Effector memory CD8-positive, alpha-beta T cell (primary cell): ENCODE results near the gene PCDH20.

Experiments used
- ATAC-seq: fragments of 150-1000 bp; cut with Tn5 transposase; replicated peaks from 2 replicates; pipeline ENCODE4 v1.10.0; 2021; ENCODE audit warnings: mild to moderate bottlenecking, moderate library complexity
- DNase-seq, 3 experiments: peaks; one replicate each; pipeline ENCODE4 v3.0.0; 2021
- H3K27ac Mint-ChIP-seq, 2 donors: one replicate each; pipeline ENCODE4 v1.8.0; 2022; ENCODE audit warnings: mild to moderate bottlenecking in 2 of 2, mixed read lengths in 2 of 2, moderate library complexity in 2 of 2
- H3K27me3 Mint-ChIP-seq, 2 donors: one replicate each; pipeline ENCODE4 v1.8.0; 2022; ENCODE audit warnings: mixed read lengths in 2 of 2
- H3K36me3 Mint-ChIP-seq: one replicate; pipeline ENCODE4 v1.8.0; 2022; ENCODE audit warnings: mild to moderate bottlenecking, moderate library complexity, mixed read lengths; ENCODE audit not compliant: insufficient read depth
- H3K4me1 Mint-ChIP-seq, 2 donors: one replicate each; pipeline ENCODE4 v1.8.0; 2022; ENCODE audit warnings: low read depth in 2 of 2, mixed read lengths in 2 of 2
- H3K4me3 Mint-ChIP-seq, 2 donors: one replicate each; pipeline ENCODE4 v1.8.0; 2022; ENCODE audit warnings: mild to moderate bottlenecking in 2 of 2, mixed read lengths in 2 of 2, moderate library complexity in 2 of 2
- H3K9me3 Mint-ChIP-seq, 2 donors: one replicate each; pipeline ENCODE4 v1.8.0; 2022; ENCODE audit warnings: mixed read lengths in 2 of 2
- total RNA-seq, 9 experiments: gene quantifications; one replicate each; lab custom pipeline; 2026; lab: John Stamatoyannopoulos, UW

Gene PCDH20, protein sequence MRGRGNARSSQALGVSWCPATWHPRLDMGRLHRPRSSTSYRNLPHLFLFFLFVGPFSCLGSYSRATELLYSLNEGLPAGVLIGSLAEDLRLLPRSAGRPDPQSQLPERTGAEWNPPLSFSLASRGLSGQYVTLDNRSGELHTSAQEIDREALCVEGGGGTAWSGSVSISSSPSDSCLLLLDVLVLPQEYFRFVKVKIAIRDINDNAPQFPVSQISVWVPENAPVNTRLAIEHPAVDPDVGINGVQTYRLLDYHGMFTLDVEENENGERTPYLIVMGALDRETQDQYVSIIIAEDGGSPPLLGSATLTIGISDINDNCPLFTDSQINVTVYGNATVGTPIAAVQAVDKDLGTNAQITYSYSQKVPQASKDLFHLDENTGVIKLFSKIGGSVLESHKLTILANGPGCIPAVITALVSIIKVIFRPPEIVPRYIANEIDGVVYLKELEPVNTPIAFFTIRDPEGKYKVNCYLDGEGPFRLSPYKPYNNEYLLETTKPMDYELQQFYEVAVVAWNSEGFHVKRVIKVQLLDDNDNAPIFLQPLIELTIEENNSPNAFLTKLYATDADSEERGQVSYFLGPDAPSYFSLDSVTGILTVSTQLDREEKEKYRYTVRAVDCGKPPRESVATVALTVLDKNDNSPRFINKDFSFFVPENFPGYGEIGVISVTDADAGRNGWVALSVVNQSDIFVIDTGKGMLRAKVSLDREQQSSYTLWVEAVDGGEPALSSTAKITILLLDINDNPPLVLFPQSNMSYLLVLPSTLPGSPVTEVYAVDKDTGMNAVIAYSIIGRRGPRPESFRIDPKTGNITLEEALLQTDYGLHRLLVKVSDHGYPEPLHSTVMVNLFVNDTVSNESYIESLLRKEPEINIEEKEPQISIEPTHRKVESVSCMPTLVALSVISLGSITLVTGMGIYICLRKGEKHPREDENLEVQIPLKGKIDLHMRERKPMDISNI
- total RNA-seq, result 0 reads per million in 9 experiments

DNA sequence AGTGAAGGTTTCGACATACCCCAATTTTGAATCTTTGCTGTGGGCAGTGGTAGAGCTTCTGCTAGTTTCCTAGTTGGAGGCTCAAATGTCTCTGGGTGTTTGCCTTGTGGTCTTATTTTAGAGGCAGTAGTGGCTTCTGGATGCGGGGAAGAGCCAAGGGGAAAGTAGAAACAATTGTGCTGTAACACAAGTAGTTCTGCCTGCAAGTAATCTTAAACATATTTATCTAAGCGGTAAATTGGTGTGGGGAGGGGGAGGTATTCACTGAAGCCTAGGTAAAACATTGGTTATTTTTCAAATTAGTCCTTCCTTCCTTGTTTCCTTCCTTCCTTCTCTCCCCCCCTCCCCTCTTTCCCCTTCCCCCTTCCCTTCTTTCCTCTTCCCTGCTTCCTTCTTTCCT, at the start of gene PCDH20:
Gene PCDH20, minus strand, starts transcription at position 101 of the 400 bp plus-strand sequence. CDS start 691 bp downstream, outside the sequence.
- DNase-seq (no peak), ATAC-seq (no peak)
- Mint-ChIP-seq H3K27me3 (peaks cover 12 to 24% of the 10 kb centered on the region in 2 donors), H3K27ac (no peak within 1 kb of the TSS), H3K4me1 (no peaks in the 10 kb centered on the region), H3K4me3 (no peak within 1 kb of the TSS), H3K9me3 (peaks cover 3 to 9% of the 10 kb centered on the region in 2 donors), H3K36me3 (no peaks in the 10 kb centered on the region)

DNA sequence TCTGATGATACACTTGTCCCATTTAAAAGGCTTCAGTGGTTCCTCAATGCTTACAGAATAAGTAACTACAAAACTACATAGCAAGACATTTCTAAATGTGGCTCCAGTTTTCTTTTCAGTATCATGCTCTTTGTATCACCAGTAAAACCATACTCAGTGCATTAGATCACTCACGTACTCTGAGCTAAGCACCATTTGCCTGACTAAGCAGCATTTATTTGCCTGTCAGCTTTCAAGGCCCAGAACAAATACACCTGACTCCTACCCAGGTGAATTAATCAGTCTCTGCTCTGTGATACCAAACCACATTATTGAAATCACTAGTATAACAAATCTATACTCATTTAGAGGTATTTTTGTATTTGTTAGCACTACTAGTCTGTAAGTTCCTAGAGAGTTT, 47.4 kb upstream of the PCDH20 start:
- DNase-seq (no peak), ATAC-seq (no peak)
- H3K4me3 Mint-ChIP-seq, result no peak overlapping the region
- no peaks in the 10 kb centered on the region for H3K36me3 Mint-ChIP-seq
- no peaks in the 10 kb centered on the region for H3K9me3 Mint-ChIP-seq
- H3K27me3 Mint-ChIP-seq, result no peaks in the 10 kb centered on the region
- H3K27ac Mint-ChIP-seq, result no peak overlapping the region
- H3K4me1 Mint-ChIP-seq, result no peaks in the 10 kb centered on the region

DNA sequence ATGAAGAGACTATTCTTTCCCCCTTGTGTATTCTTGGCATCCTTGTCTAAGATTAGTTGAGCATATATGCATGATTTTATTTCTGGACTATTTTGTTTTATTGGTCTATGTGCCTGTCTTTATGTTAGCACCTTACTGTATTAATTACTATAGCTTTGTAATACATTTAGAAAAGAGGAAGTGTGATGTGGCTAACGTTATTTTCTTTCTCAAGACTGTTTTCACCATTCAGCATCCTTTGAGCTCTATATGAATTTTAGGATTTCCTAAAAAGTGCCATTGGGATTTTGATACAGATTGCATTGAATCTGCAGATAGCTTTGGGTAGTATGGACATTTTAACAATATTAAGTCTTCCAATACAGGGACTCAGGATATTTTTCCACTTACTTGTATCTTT, 37.5 kb upstream of the PCDH20 start:
- DNase-seq (no peak), ATAC-seq (no peak)
- Mint-ChIP-seq H3K36me3 (no peaks in the 10 kb centered on the region), H3K27me3 (no peaks in the 10 kb centered on the region), H3K9me3 (peaks cover 7 to 32% of the 10 kb centered on the region in 2 donors), H3K4me1 (no peaks in the 10 kb centered on the region), H3K4me3 (no peak overlapping the region), H3K27ac (no peak overlapping the region)

DNA sequence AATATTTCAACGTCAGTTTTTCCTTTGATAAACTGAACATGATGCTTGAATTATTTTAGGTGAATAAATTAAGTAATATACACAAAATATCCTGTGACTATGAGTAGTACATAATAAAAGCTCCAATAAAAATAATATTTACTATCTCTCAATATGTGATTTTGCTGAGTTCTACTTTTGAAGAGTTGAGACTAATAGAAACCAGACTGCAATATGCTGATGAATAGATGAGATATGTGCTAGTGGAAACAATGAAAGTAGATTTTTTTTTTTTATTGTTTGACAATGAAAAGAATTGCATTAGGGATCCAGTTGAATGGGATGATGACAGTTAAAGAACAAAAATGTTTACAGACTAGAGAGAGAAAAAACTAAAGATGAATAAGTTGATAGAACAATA, 16.4 kb upstream of the PCDH20 start:
- Mint-ChIP-seq H3K4me3 (no peak overlapping the region), H3K9me3 (peaks cover 8 to 13% of the 10 kb centered on the region in 2 donors), H3K27ac (no peak overlapping the region), H3K27me3 (no peaks in the 10 kb centered on the region), H3K4me1 (no peaks in the 10 kb centered on the region), H3K36me3 (no peaks in the 10 kb centered on the region)
- no peak for DNase-seq
- ATAC-seq, result no peak

DNA sequence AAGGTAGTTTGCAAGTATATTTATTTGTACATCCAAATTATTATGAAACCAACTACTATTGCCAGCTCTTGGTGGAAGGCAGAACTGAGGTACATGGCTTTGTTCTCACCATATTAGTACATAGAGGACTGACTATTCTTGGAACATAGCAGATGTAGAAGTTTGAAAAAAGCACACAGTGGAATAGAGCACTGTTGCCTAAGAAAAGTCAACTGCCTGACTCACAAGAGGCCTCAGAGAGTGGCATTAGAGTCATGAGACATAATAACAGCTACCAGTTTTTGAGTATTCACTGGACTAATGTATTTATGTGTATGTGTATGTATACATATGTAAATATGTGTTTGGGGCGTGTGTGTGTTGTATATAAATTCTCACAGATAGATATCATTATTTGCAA, 8.3 kb upstream of the PCDH20 start:
- Mint-ChIP-seq H3K9me3 (peaks cover 9 to 18% of the 10 kb centered on the region in 2 donors), H3K27me3 (no peaks in the 10 kb centered on the region), H3K36me3 (no peaks in the 10 kb centered on the region), H3K4me3 (no peak overlapping the region), H3K4me1 (no peaks in the 10 kb centered on the region), H3K27ac (no peak overlapping the region)
- DNase-seq (no peak), ATAC-seq (no peak)

DNA sequence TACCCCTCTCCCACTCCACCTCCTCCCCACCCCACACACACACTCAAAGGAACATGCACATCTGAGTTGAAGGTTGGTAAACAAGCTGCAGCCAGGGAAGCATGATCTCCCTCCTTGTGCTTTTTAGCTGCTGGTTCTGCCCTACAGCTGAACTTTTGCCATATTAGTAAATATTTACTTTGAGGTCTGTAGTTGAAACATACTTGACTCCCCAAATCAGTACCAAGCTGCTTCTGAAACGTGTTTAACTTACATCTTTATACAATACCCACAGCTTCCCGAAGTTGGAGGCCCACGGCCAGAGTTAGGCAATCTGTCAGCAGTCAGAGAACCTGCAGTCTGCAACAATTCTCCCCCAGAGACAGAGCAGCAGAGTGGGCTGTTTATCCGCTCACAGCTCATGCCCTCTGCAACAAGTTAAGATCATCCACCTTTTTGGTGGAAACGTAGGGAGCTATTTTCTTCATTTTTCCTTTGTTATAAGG, 1.5 kb upstream of the PCDH20 start:
- H3K4me1 Mint-ChIP-seq, result no peaks in the 10 kb centered on the region
- H3K4me3 Mint-ChIP-seq, result no peak overlapping the region
- ATAC-seq, result no peak
- no peaks in the 10 kb centered on the region for H3K36me3 Mint-ChIP-seq
- H3K9me3 Mint-ChIP-seq, result peaks cover 3 to 9% of the 10 kb centered on the region in 2 donors
- peaks cover 12 to 24% of the 10 kb centered on the region in 2 donors for H3K27me3 Mint-ChIP-seq
- no peak overlapping the region for H3K27ac Mint-ChIP-seq
- no peak for DNase-seq

DNA sequence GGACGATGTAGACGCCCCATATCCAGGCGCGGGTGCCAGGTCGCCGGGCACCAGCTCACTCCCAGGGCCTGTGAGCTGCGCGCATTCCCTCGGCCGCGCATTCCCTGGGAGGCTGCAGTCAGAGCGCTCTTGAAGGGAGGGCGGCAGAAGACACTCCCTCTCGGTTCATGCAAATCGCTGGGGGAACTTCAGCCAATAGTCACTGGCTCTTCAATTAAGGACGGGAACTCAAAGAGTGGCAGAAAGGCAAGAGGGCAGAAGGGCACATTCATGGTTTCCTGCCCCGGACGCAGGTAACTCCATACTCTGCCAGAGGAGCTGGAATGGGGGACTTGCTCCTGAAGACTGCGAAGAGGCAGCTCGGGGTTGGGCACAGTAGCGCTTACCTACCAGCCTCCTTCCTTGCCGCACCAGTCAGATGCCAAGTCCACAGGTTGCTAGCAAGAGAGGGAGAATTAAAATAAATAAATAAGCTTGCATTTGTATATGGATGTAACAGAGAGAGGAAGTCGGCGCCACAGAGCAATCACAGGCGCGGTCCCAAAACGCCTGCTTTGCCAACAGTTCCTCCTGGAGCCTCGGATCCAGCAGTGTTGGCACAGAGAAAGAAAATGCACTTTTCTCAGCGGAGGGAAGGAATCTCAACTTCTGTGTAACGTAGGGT, 459 bp downstream of the PCDH20 start:
- no peaks in the 10 kb centered on the region for H3K36me3 Mint-ChIP-seq
- peaks cover 3 to 9% of the 10 kb centered on the region in 2 donors for H3K9me3 Mint-ChIP-seq
- no peaks in the 10 kb centered on the region for H3K4me1 Mint-ChIP-seq
- no peak for DNase-seq
- ATAC-seq, result no peak
- peaks cover 12 to 24% of the 10 kb centered on the region in 2 donors for H3K27me3 Mint-ChIP-seq
- no peak overlapping the region for H3K4me3 Mint-ChIP-seq
- H3K27ac Mint-ChIP-seq, result no peak overlapping the region

DNA sequence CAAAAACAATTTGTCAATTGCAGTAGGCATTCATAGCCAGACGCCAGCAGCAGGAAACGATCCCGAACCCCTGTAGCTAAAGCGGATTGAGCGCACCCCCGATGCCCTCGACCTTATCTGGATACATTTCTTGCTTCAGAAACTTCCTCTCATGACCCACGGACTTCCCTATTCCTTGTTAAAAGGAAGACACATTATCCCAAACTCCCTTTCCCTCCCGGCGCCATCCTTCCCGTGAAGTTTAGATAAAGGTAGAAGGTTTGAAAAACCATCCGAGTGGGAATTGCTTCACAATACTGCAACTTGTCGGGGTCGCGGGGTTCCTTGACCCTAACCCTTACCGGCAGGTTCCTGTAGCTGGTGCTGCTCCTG, 977 bp downstream of the PCDH20 start:
- Mint-ChIP-seq H3K4me1 (no peaks in the 10 kb centered on the region), H3K36me3 (no peaks in the 10 kb centered on the region), H3K4me3 (no peak overlapping the region), H3K27me3 (peaks cover 12 to 24% of the 10 kb centered on the region in 2 donors), H3K9me3 (peaks cover 3 to 9% of the 10 kb centered on the region in 2 donors), H3K27ac (no peak overlapping the region)
- ATAC-seq, result no peak
- DNase-seq, result no peak

DNA sequence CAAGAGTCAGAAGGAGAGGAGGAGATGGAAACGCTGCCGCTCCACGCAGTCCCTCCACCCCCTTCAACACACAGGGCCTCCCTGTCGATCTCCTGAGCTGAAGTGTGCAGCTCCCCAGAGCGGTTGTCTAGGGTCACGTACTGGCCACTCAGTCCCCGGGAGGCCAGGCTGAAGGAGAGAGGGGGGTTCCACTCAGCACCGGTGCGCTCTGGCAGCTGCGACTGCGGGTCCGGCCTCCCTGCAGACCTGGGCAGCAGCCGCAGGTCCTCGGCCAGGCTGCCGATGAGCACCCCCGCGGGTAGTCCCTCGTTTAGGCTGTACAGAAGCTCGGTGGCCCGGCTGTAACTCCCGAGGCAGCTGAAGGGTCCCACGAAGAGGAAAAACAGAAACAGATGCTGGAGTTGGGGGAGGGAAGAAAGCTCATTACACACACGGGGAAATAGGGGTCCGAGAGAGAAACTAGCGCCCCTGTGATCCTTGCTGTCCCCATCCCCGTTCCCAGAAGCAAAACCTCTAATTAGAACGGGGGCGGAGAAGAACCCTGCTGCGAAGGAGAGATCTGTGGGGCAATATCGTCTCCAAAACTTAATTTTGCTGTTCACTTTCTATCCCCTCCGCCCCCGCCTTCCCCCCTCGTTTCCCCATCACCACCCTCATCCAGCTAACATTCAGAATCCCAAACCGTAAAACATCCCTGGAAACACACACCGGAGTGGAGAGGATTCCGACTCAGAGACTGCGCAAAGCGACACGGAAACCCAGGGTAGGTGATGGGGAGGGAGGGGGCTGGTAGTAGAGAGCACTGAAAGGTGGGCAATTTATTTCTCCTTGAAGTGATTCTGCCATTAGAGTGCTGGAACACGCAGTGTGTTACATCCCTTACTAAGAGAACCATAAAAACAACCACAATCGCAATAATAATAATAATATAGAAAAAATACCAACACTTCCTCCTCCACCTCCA, 1.8 kb downstream of the PCDH20 start:
- ATAC-seq (no peak), DNase-seq (no peak)
- no peak overlapping the region for H3K4me3 Mint-ChIP-seq
- H3K4me1 Mint-ChIP-seq, result no peaks in the 10 kb centered on the region
- H3K27ac Mint-ChIP-seq, result no peak overlapping the region
- H3K9me3 Mint-ChIP-seq, result peaks cover 3 to 9% of the 10 kb centered on the region in 2 donors
- H3K27me3 Mint-ChIP-seq, result peaks cover 12 to 24% of the 10 kb centered on the region in 2 donors
- H3K36me3 Mint-ChIP-seq, result no peaks in the 10 kb centered on the region

DNA sequence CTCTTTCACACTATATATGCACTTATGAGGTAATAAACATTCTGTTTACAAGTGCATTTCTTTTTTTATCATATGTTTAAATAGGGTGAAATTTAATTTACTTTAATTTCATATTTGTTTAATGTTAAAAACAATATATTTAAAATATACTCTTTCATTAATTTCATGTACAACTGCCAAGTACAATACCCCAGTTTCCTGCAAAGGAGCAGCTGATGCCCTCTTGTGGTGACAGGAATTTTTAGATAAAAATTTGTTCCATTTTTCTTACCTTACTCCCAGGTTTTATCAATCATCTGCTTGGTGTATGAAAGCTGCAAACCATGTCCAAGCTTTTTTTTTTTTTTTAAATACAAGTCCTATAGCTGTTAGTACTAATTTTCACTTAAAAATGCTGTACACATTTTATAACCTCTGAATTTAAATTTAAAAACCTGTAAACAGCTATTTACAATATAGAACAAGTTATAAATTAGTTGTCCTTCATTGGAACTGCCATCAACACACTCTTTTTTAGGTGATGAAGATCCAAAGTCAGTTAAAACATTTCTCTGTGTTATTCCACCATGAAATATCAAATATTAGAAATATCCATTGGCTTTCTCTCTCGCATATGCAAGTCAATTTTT, 4.9 kb downstream of the PCDH20 start:
- no peak for DNase-seq
- no peak overlapping the region for H3K4me3 Mint-ChIP-seq
- no peak for ATAC-seq
- peaks cover 2 to 4% of the 10 kb centered on the region in 2 donors for H3K9me3 Mint-ChIP-seq
- H3K36me3 Mint-ChIP-seq, result no peaks in the 10 kb centered on the region
- H3K27ac Mint-ChIP-seq, result no peak overlapping the region
- H3K4me1 Mint-ChIP-seq, result no peaks in the 10 kb centered on the region
- H3K27me3 Mint-ChIP-seq, result peaks cover 12 to 14% of the 10 kb centered on the region in 2 donors

DNA sequence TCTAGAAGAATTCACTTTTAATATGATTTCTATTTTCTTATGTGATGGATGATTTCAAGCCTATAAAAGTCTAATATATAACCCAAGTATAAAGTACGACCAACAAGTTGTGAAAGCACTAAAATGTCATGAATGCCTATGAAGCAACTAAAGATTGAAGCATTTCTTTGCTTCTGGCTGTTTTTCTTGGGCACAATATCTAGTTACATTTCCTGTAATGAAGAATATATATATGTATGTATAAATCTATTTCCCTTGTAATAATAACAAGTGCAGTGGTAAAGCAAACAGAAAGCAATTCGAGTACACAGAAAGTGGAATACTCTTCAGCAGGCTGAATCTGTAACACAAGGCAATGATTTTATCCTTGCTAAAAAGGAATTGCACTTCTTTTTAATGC, 5.4 kb downstream of the PCDH20 start:
- DNase-seq (no peak), ATAC-seq (no peak)
- peaks cover 9 to 11% of the 10 kb centered on the region in 2 donors for H3K27me3 Mint-ChIP-seq
- no peaks in the 10 kb centered on the region for H3K36me3 Mint-ChIP-seq
- H3K4me3 Mint-ChIP-seq, result no peak overlapping the region
- H3K4me1 Mint-ChIP-seq, result no peaks in the 10 kb centered on the region
- H3K9me3 Mint-ChIP-seq, result peaks cover 0 to 2% of the 10 kb centered on the region in 2 donors
- H3K27ac Mint-ChIP-seq, result no peak overlapping the region

DNA sequence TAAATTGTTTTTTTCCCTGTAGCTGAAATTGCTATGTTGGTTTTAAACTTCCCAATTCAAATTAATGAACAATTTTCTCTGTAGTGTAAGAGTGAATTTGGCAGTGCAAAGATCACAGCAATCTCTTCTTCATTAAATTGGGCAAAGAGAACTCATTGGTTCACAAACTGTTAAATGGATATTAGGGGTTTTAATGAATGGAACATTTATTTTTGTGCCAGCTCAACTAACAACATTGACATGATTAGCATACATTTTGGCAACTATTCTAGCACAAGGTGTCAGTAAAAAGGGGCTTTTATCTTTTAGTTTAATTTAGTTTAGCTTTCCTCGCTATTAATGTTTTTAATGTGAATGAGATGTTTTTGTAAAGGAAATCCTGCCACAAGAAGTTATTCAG, 7.1 kb downstream of the PCDH20 start:
- no peaks in the 10 kb centered on the region for H3K36me3 Mint-ChIP-seq
- no peak overlapping the region for H3K4me3 Mint-ChIP-seq
- H3K27me3 Mint-ChIP-seq, result no peaks in the 10 kb centered on the region
- DNase-seq, result no peak
- H3K27ac Mint-ChIP-seq, result no peak overlapping the region
- H3K4me1 Mint-ChIP-seq, result no peaks in the 10 kb centered on the region
- H3K9me3 Mint-ChIP-seq, result peaks cover 0 to 2% of the 10 kb centered on the region in 2 donors
- ATAC-seq, result no peak
